Caco-2 (cell line): Measurements from ENCODE around the gene SCAF11. TPM values are rescaled to one million over a fixed set of nuclear protein-coding genes. Genes with fewer than 3 reads are reported as not detected.

Experiments used
- BruUV-seq: library from RNA; stranded (reverse); fragments of 400-500 nt; replicated peaks from 2 replicates; lab custom pipeline; 2021; lab: Mats Ljungman, UMichigan
- CTCF ChIA-PET: fragments of 300-600 bp; sonication (Branson Sonifier 250); formaldehyde crosslinking; loops from one replicate; lab custom pipeline; 2022; ENCODE audit warnings: antibody characterized with exemption; lab: Charles Lee
- POLR2A ChIA-PET: fragments of 300-600 bp; sonication (Branson Sonifier 250); formaldehyde crosslinking; loops from one replicate; lab custom pipeline; 2022; ENCODE audit warnings: antibody characterized with exemption; lab: Charles Lee
- DNase-seq, 2 experiments: peaks; one replicate each; pipeline versions ENCODE4 v3.0.0 to v3.0.0-alpha.2; 2020 to 2022
- H3K27me3 ChIP-seq: replicated peaks from 2 replicates; pipeline ENCODE4 v1.6.0; 2011; ENCODE audit warnings: low read length; ENCODE audit not compliant: control insufficient read depth, insufficient read depth
- H3K36me3 ChIP-seq: 2 replicates; pipeline ENCODE4 v1.5.1; 2011; ENCODE audit warnings: low read length; ENCODE audit not compliant: control insufficient read depth, insufficient read depth
- H3K4me1 ChIP-seq: fragments of 250-450 bp; sonication (Bioruptor Pico); 2 replicates; pipeline ENCODE4 v1.5.1; 2020; ENCODE audit warnings: mild to moderate bottlenecking
- H3K4me3 ChIP-seq: 2 replicates; pipeline ENCODE4 v1.5.1; 2011; ENCODE audit warnings: low read depth, mild to moderate bottlenecking, control low read depth, low read length
- H3K9me3 ChIP-seq: fragments of 250-450 bp; sonication (Bioruptor Pico); 2 replicates; pipeline ENCODE4 v1.5.1; 2020; ENCODE audit warnings: mild to moderate bottlenecking, moderate library complexity
- H3K27ac Mint-ChIP-seq: one replicate; pipeline ENCODE4 v1.8.0; 2022; ENCODE audit warnings: mixed read lengths; ENCODE audit not compliant: unreplicated experiment
- H3K27me3 Mint-ChIP-seq: one replicate; pipeline ENCODE4 v1.8.0; 2022; ENCODE audit warnings: mixed read lengths; ENCODE audit not compliant: insufficient read depth, unreplicated experiment
- H3K36me3 Mint-ChIP-seq: one replicate; pipeline ENCODE4 v1.8.0; 2022; ENCODE audit warnings: mild to moderate bottlenecking, mixed read lengths; ENCODE audit not compliant: insufficient read depth, unreplicated experiment
- H3K4me1 Mint-ChIP-seq: one replicate; pipeline ENCODE4 v1.8.0; 2022; ENCODE audit warnings: low read depth, mixed read lengths; ENCODE audit not compliant: unreplicated experiment
- H3K4me3 Mint-ChIP-seq: one replicate; pipeline ENCODE4 v1.8.0; 2022; ENCODE audit warnings: mild to moderate bottlenecking, moderate library complexity, mixed read lengths; ENCODE audit not compliant: unreplicated experiment
- H3K9me3 Mint-ChIP-seq: one replicate; pipeline ENCODE4 v1.8.0; 2022; ENCODE audit warnings: mixed read lengths; ENCODE audit not compliant: unreplicated experiment
- intact Hi-C: fragments of 100-400 bp; cut with micrococcal nuclease; formaldehyde crosslinking; loops from one replicate; pipeline ENCODE4 v1.10.0; 2022; ENCODE audit not compliant: unreplicated experiment
- total RNA-seq: library from RNA; stranded (reverse); gene quantifications from 2 replicates; pipeline ENCODE4 v1.2.3, GENCODE V29; 2022
- TF ChIP-seq, protein P1 (sequence below), 2 experiments: fragments of 200-600 bp in 1 of 2; IDR thresholded peaks; 1 replicate in 1 of 2; 2 replicates in 1 of 2; pipeline versions ENCODE4 v1.5.1 to v1.8.0; 2011 to 2022; ENCODE audit warnings: antibody characterized with exemption in 1 of 2, control low read depth in 1 of 2, inconsistent platforms in 1 of 2, low read depth in 1 of 2, low read length in 1 of 2, mild to moderate bottlenecking in 1 of 2, moderate library complexity in 1 of 2; ENCODE audit not compliant: insufficient read depth in 1 of 2, severe bottlenecking in 1 of 2, unreplicated experiment in 1 of 2

The SCAF11 gene
- total RNA-seq, 1 experiment from 2014 or later: 292 TPM

- DNase-seq: no peak
- no peak overlapping the region for H3K4me3 Mint-ChIP-seq
- intact Hi-C loops: no loop called here
- TF ChIP-seq, protein P1, sequence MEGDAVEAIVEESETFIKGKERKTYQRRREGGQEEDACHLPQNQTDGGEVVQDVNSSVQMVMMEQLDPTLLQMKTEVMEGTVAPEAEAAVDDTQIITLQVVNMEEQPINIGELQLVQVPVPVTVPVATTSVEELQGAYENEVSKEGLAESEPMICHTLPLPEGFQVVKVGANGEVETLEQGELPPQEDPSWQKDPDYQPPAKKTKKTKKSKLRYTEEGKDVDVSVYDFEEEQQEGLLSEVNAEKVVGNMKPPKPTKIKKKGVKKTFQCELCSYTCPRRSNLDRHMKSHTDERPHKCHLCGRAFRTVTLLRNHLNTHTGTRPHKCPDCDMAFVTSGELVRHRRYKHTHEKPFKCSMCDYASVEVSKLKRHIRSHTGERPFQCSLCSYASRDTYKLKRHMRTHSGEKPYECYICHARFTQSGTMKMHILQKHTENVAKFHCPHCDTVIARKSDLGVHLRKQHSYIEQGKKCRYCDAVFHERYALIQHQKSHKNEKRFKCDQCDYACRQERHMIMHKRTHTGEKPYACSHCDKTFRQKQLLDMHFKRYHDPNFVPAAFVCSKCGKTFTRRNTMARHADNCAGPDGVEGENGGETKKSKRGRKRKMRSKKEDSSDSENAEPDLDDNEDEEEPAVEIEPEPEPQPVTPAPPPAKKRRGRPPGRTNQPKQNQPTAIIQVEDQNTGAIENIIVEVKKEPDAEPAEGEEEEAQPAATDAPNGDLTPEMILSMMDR (IDR thresholded peaks at IDR 0.05; ENCODE audit: insufficient read depth in 1 of 2, low read depth in 1 of 2, low read length in 1 of 2, severe bottlenecking in 1 of 2, unreplicated experiment in 1 of 2): no peak
- Histone ChIP-seq H3K36me3 (peaks cover 6% of the 10 kb centered on the region), H3K4me1 (no peaks in the 10 kb centered on the region), H3K9me3 (no peaks in the 10 kb centered on the region), H3K27me3 (no peaks in the 10 kb centered on the region), H3K4me3 (no peak overlapping the region)
- ChIA-PET POLR2A (no interaction called here), CTCF (no interaction called here)
- no peak overlapping the region for H3K27ac Mint-ChIP-seq
- no TSS peak for BruUV-seq
- no peaks in the 10 kb centered on the region for H3K9me3 Mint-ChIP-seq
- no peaks in the 10 kb centered on the region for H3K27me3 Mint-ChIP-seq
- H3K4me1 Mint-ChIP-seq: no peaks in the 10 kb centered on the region
- H3K36me3 Mint-ChIP-seq: peaks cover 88% of the 10 kb centered on the region
Measured at GRCh38 chr12:45928309-45928708, 62.1 kb downstream of the SCAF11 start.

GRCh38 chr12:45918818-45919217, 71.6 kb downstream of the SCAF11 start:
- intact Hi-C loops: no loop called here
- Mint-ChIP-seq H3K27ac (no peak overlapping the region), H3K27me3 (no peaks in the 10 kb centered on the region), H3K4me3 (no peak overlapping the region), H3K4me1 (peaks cover 9% of the 10 kb centered on the region), H3K9me3 (no peaks in the 10 kb centered on the region), H3K36me3 (peaks cover 86% of the 10 kb centered on the region)
- BruUV-seq: no TSS peak
- ChIA-PET CTCF (no interaction called here), POLR2A (no interaction called here)
- H3K36me3 ChIP-seq: peaks cover 2% of the 10 kb centered on the region; the same call in 1 of the 2 replicates
- TF ChIP-seq, protein P1 (IDR thresholded peaks at IDR 0.05; ENCODE audit: insufficient read depth in 1 of 2, low read depth in 1 of 2, low read length in 1 of 2, severe bottlenecking in 1 of 2, unreplicated experiment in 1 of 2): no peak
- H3K27me3 ChIP-seq: no peaks in the 10 kb centered on the region
- H3K9me3 ChIP-seq: no peaks in the 10 kb centered on the region
- no peak overlapping the region for H3K4me3 ChIP-seq
- DNase-seq: no peak
- H3K4me1 ChIP-seq: no peaks in the 10 kb centered on the region

DNA sequence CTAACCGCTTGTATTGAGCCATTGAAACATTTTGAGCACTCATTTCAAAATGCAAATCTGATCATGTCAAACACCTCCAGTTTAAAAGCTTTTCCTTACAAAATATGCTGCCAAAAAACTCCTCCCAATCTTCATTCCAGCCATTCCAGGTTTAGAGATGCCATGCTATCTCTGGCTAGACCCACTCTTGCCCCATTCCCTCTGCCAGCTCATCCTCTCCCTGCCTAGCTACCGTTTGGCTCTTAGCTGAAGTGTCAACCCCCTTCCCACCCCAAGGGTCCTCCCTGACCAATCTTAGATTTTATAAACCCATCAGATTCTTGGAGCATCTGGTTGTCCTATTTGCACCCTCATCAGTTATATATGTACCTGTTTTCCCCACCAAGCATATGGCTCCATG, 75.0 kb downstream of the SCAF11 start:
- TF ChIP-seq, protein P1 (IDR thresholded peaks at IDR 0.05; ENCODE audit: insufficient read depth in 1 of 2, low read depth in 1 of 2, low read length in 1 of 2, severe bottlenecking in 1 of 2, unreplicated experiment in 1 of 2): no peak
- H3K4me1 Mint-ChIP-seq: peaks cover 9% of the 10 kb centered on the region
- Histone ChIP-seq H3K9me3 (no peaks in the 10 kb centered on the region), H3K4me3 (no peak overlapping the region), H3K36me3 (no peaks in the 10 kb centered on the region), H3K4me1 (no peaks in the 10 kb centered on the region), H3K27me3 (no peaks in the 10 kb centered on the region)
- no peaks in the 10 kb centered on the region for H3K9me3 Mint-ChIP-seq
- intact Hi-C loops: no loop called here
- ChIA-PET CTCF (no interaction called here), POLR2A (no interaction called here)
- no peaks in the 10 kb centered on the region for H3K27me3 Mint-ChIP-seq
- no TSS peak for BruUV-seq
- H3K36me3 Mint-ChIP-seq: peaks cover 83% of the 10 kb centered on the region
- no peak overlapping the region for H3K4me3 Mint-ChIP-seq
- H3K27ac Mint-ChIP-seq: no peak overlapping the region
- DNase-seq: no peak
